Measurements from ENCODE around the gene ADAM22.
"Not testable (repeated sequence)": the region's sequence is repeated elsewhere in the genome, so short reads cannot be mapped to it uniquely, and the experiment has no call there.

Gene ADAM22, protein sequence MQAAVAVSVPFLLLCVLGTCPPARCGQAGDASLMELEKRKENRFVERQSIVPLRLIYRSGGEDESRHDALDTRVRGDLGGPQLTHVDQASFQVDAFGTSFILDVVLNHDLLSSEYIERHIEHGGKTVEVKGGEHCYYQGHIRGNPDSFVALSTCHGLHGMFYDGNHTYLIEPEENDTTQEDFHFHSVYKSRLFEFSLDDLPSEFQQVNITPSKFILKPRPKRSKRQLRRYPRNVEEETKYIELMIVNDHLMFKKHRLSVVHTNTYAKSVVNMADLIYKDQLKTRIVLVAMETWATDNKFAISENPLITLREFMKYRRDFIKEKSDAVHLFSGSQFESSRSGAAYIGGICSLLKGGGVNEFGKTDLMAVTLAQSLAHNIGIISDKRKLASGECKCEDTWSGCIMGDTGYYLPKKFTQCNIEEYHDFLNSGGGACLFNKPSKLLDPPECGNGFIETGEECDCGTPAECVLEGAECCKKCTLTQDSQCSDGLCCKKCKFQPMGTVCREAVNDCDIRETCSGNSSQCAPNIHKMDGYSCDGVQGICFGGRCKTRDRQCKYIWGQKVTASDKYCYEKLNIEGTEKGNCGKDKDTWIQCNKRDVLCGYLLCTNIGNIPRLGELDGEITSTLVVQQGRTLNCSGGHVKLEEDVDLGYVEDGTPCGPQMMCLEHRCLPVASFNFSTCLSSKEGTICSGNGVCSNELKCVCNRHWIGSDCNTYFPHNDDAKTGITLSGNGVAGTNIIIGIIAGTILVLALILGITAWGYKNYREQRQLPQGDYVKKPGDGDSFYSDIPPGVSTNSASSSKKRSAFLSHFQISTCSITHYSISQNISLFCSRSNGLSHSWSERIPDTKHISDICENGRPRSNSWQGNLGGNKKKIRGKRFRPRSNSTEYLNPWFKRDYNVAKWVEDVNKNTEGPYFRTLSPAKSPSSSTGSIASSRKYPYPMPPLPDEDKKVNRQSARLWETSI

DNA sequence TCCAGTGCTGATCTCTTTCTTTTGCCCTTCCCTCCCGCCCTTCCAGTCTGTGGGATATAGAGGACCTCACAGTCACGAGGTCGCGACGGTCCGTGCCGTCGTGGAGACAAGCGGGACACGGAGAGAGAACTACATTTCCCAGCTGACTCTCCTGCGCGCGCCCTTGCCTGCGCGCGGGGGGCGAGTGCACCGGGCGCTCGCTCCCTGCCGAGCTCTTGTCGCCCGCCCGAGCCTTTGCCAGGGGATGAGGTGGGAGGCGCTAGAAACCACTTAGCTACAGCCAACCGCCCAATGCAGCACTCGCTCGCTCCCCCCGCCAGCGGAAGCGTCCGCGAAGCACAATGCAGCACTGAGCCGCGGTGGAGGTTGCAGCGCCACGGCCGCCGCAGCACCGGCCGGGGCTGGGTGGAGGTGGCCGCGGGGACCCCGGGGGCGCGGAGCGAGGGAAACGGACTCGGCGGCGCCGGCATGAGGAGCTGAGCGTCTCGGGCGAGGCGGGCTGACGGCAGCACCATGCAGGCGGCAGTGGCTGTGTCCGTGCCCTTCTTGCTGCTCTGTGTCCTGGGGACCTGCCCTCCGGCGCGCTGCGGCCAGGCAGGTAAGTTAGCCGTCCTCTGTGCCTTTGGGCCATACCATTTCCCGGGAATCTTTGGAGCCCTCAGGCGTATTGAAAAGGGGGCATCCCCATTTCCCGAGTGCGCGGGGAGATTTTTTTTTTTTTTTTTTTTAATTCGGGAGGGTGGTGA lies at the start of gene ADAM22:
TSS of gene ADAM22 (plus strand) at position 299 of the 746 bp plus-strand sequence. CDS start at position 514, 215 bp downstream.
- Histone ChIP-seq H3K27me3 (ENCODE audit: control insufficient read depth in 1 of 2, insufficient read depth in 2 of 2, low read length in 2 of 2) (peaks cover 0 to 7% of the 10 kb centered on the region in 2 donors), H3K27ac (ENCODE audit: low read depth, low read length) (no peak within 1 kb of the TSS), H3K4me1 (ENCODE audit: control insufficient read depth in 1 of 2, insufficient read depth in 2 of 2, low read length in 2 of 2) (peaks cover 9 to 15% of the 10 kb centered on the region in 2 donors), H3K36me3 (ENCODE audit: control insufficient read depth in 1 of 2, insufficient read depth in 2 of 2, low read length in 2 of 2) (no peaks in the 10 kb centered on the region), H3K4me3 (ENCODE audit: low read depth in 1 of 2, low read length in 2 of 2) (peak within 1 kb of the TSS; percentile 70 to 89), H3K9me3 (ENCODE audit: control insufficient read depth in 1 of 2, low read length in 2 of 2) (no peaks in the 10 kb centered on the region), H3K9ac (ENCODE audit: low read depth in 1 of 2, low read length in 2 of 2) (peak within 1 kb of the TSS; percentile 10 to 21)

DNA sequence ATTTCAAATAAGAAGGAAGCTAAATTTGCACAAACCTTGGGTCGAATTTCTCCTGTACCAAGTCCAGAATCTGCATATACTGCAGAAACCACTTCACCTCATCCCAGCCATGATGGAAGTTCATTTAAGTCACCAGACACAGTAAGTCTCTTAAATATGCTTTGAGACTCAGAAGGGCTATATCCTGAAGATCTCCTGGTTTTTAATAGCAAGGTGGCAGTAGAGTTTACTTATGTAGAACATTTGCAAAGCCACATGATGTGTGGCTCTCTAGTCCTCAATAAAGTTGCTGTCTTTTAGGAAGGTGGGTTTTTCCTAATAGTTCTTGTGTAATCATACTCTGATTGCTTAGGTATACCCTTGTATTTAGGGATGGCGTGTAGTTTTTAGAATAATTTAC lies 49.0 kb upstream of the ADAM22 start:
- H3K27ac ChIP-seq (ENCODE audit: low read depth, low read length): no peak overlapping the region
- H3K4me3 ChIP-seq (ENCODE audit: low read depth in 1 of 2, low read length in 2 of 2): no peak overlapping the region
- H3K4me1 ChIP-seq (ENCODE audit: control insufficient read depth in 1 of 2, insufficient read depth in 2 of 2, low read length in 2 of 2): no peaks in the 10 kb centered on the region
- no peaks in the 10 kb centered on the region for H3K9me3 ChIP-seq (ENCODE audit: control insufficient read depth in 1 of 2, low read length in 2 of 2)
- H3K36me3 ChIP-seq (ENCODE audit: control insufficient read depth in 1 of 2, insufficient read depth in 2 of 2, low read length in 2 of 2): peaks cover 9 to 18% of the 10 kb centered on the region in 2 donors
- no peaks in the 10 kb centered on the region for H3K27me3 ChIP-seq (ENCODE audit: control insufficient read depth in 1 of 2, insufficient read depth in 2 of 2, low read length in 2 of 2)
- H3K9ac ChIP-seq (ENCODE audit: low read depth in 1 of 2, low read length in 2 of 2): no peak overlapping the region

DNA sequence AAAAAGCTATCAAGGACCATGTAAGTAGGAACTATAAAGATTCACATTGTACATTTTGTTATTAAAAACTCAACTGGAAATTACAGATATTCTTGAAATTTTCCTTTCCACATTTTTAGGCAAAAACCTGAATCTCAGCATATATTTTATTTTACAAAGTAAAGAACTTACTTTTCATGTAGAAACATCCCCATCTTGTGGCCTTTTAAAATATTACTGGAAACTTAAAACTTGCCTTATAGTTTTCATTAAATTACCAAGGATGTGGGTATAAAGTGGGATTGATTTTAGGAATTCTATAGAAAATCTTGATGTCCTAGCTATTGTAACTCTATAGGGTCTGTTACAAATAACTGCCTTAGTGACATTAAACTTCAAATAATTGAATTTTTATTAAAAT lies 47.2 kb upstream of the ADAM22 start:
- no peak overlapping the region for H3K4me3 ChIP-seq (ENCODE audit: low read depth in 1 of 2, low read length in 2 of 2)
- no peak overlapping the region for H3K27ac ChIP-seq (ENCODE audit: low read depth, low read length)
- peaks cover 9 to 18% of the 10 kb centered on the region in 2 donors for H3K36me3 ChIP-seq (ENCODE audit: control insufficient read depth in 1 of 2, insufficient read depth in 2 of 2, low read length in 2 of 2)
- H3K9me3 ChIP-seq (ENCODE audit: control insufficient read depth in 1 of 2, low read length in 2 of 2): no peaks in the 10 kb centered on the region
- no peak overlapping the region for H3K9ac ChIP-seq (ENCODE audit: low read depth in 1 of 2, low read length in 2 of 2)
- H3K27me3 ChIP-seq (ENCODE audit: control insufficient read depth in 1 of 2, insufficient read depth in 2 of 2, low read length in 2 of 2): no peaks in the 10 kb centered on the region
- no peaks in the 10 kb centered on the region for H3K4me1 ChIP-seq (ENCODE audit: control insufficient read depth in 1 of 2, insufficient read depth in 2 of 2, low read length in 2 of 2)

DNA sequence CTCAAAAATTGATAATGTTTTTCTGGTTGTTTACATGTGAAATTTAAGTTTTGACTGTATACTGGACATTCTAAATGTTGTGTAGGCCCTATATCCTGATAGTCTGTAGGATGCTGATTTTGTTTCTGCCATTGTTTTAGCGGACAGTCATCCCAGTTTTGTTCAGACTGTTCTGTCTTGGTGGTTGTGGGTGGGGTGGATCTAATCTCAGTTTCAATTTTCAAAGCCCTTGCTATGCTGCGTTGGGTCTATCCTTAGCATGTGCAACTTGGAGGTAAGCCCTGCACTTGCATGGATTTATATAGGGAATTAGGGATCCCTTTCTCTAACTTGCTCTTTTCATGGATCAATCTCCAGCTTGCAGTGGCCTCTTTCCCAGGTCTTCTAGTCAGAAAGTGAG lies 38.7 kb upstream of the ADAM22 start:
- Histone ChIP-seq H3K27ac (ENCODE audit: low read depth, low read length) (no peak overlapping the region), H3K4me3 (ENCODE audit: low read depth in 1 of 2, low read length in 2 of 2) (no peak overlapping the region), H3K9me3 (ENCODE audit: control insufficient read depth in 1 of 2, low read length in 2 of 2) (no peaks in the 10 kb centered on the region), H3K36me3 (ENCODE audit: control insufficient read depth in 1 of 2, insufficient read depth in 2 of 2, low read length in 2 of 2) (peaks cover 0 to 12% of the 10 kb centered on the region in 2 donors), H3K27me3 (ENCODE audit: control insufficient read depth in 1 of 2, insufficient read depth in 2 of 2, low read length in 2 of 2) (no peaks in the 10 kb centered on the region), H3K9ac (ENCODE audit: low read depth in 1 of 2, low read length in 2 of 2) (no peak overlapping the region), H3K4me1 (ENCODE audit: control insufficient read depth in 1 of 2, insufficient read depth in 2 of 2, low read length in 2 of 2) (no peaks in the 10 kb centered on the region)

DNA sequence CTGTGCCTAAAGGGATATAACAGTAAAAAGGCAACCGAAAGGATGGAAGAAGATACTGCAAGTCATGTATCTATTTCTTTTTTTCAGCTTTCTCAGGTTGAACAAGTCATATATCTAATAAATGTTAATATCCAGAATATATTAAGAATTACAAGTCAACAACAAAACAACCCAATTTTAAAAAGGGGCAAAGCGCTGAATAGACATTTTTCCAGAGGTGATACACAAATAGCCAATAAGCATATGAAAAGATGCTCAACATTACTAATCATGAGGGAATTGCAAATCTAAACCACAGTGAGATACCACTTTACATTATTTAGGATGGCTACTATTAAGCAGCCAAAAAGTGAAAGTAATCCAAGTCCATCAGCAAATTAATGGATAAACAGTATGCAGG lies 34.8 kb upstream of the ADAM22 start:
- Histone ChIP-seq H3K27ac (ENCODE audit: low read depth, low read length) (no peak overlapping the region), H3K9ac (ENCODE audit: low read depth in 1 of 2, low read length in 2 of 2) (no peak overlapping the region), H3K4me1 (ENCODE audit: control insufficient read depth in 1 of 2, insufficient read depth in 2 of 2, low read length in 2 of 2) (no peaks in the 10 kb centered on the region), H3K9me3 (ENCODE audit: control insufficient read depth in 1 of 2, low read length in 2 of 2) (no peaks in the 10 kb centered on the region), H3K27me3 (ENCODE audit: control insufficient read depth in 1 of 2, insufficient read depth in 2 of 2, low read length in 2 of 2) (no peaks in the 10 kb centered on the region), H3K36me3 (ENCODE audit: control insufficient read depth in 1 of 2, insufficient read depth in 2 of 2, low read length in 2 of 2) (peaks cover 0 to 12% of the 10 kb centered on the region in 2 donors), H3K4me3 (ENCODE audit: low read depth in 1 of 2, low read length in 2 of 2) (no peak overlapping the region)

DNA sequence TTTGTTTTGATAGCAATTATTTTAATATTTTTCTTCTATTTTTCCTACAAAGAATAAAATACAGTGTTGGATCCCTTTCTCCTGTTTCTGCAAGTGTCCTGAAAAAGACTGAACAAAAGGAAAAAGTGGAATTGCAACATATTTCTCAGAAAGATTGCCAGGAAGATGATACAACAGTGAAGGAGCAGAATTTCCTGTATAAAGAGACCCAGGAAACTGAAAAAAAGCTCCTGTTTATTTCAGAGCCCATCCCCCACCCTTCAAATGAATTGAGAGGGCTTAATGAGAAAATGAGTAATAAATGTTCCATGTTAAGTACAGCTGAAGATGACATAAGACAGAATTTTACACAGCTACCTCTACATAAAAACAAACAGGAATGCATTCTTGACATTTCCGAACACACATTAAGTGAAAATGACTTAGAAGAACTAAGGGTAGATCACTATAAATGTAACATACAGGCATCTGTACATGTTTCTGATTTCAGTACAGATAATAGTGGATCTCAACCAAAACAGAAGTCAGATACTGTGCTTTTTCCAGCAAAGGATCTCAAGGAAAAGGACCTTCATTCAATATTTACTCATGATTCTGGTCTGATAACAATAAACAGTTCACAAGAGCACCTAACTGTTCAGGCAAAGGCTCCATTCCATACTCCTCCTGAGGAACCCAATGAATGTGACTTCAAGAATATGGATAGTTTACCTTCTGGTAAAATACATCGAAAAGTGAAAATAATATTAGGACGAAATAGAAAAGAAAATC lies 26.7 kb upstream of the ADAM22 start:
- not testable (repeated sequence) for H3K9me3 ChIP-seq (ENCODE audit: control insufficient read depth in 1 of 2, low read length in 2 of 2); H3K4me1 ChIP-seq (ENCODE audit: control insufficient read depth in 1 of 2, insufficient read depth in 2 of 2, low read length in 2 of 2); H3K4me3 ChIP-seq (ENCODE audit: low read depth in 1 of 2, low read length in 2 of 2); H3K9ac ChIP-seq (ENCODE audit: low read depth in 1 of 2, low read length in 2 of 2); H3K27ac ChIP-seq (ENCODE audit: low read depth, low read length); H3K27me3 ChIP-seq (ENCODE audit: control insufficient read depth in 1 of 2, insufficient read depth in 2 of 2, low read length in 2 of 2)
- peaks cover 0 to 13% of the 10 kb centered on the region in 2 donors for H3K36me3 ChIP-seq (ENCODE audit: control insufficient read depth in 1 of 2, insufficient read depth in 2 of 2, low read length in 2 of 2)

DNA sequence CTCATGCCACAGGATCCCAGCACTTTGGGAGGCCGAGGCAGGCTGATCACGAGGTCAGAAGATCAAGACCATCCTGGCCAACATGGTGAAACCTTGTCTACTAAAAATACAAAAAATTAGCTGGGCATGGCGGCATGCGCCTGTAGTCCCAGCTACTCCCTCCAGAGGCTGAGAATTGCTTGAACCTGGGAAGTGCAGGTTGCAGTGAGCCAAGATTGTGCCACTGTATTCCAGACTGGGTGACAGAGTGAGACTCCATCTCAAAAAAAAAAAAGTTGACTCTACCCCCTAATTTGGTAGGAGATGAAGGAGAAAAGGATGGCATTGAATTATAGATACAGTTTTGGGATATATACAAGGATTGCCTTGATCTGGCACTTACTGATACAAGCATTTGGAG lies 25.2 kb upstream of the ADAM22 start:
- not testable (repeated sequence) for H3K27ac ChIP-seq (ENCODE audit: low read depth, low read length); H3K9ac ChIP-seq (ENCODE audit: low read depth in 1 of 2, low read length in 2 of 2); H3K27me3 ChIP-seq (ENCODE audit: control insufficient read depth in 1 of 2, insufficient read depth in 2 of 2, low read length in 2 of 2); H3K9me3 ChIP-seq (ENCODE audit: control insufficient read depth in 1 of 2, low read length in 2 of 2); H3K4me3 ChIP-seq (ENCODE audit: low read depth in 1 of 2, low read length in 2 of 2); H3K4me1 ChIP-seq (ENCODE audit: control insufficient read depth in 1 of 2, insufficient read depth in 2 of 2, low read length in 2 of 2)
- peaks cover 0 to 13% of the 10 kb centered on the region in 2 donors for H3K36me3 ChIP-seq (ENCODE audit: control insufficient read depth in 1 of 2, insufficient read depth in 2 of 2, low read length in 2 of 2)

DNA sequence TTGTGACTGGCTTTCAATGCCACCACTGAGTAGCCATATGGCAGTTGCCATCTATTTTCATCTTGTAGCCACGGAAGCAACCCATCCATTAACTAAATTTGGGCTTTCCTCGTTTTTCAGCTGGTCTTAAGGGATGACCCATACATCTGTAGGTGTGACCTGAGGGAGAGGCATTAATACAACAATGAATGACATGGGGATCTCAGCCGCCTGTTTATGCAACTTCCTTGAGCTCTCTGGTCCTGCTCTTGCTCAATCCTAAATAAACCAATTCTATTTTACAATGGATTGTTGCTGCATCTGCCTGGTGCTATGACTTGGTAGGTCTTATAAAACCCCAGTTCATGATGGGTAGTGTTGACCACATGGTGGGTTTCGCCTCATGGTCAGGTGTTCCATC lies 21.9 kb upstream of the ADAM22 start:
- H3K36me3 ChIP-seq (ENCODE audit: control insufficient read depth in 1 of 2, insufficient read depth in 2 of 2, low read length in 2 of 2): peaks cover 0 to 5% of the 10 kb centered on the region in 2 donors
- H3K4me1 ChIP-seq (ENCODE audit: control insufficient read depth in 1 of 2, insufficient read depth in 2 of 2, low read length in 2 of 2): no peaks in the 10 kb centered on the region
- H3K27me3 ChIP-seq (ENCODE audit: control insufficient read depth in 1 of 2, insufficient read depth in 2 of 2, low read length in 2 of 2): no peaks in the 10 kb centered on the region
- H3K9me3 ChIP-seq (ENCODE audit: control insufficient read depth in 1 of 2, low read length in 2 of 2): no peaks in the 10 kb centered on the region
- no peak overlapping the region for H3K9ac ChIP-seq (ENCODE audit: low read depth in 1 of 2, low read length in 2 of 2)
- no peak overlapping the region for H3K4me3 ChIP-seq (ENCODE audit: low read depth in 1 of 2, low read length in 2 of 2)
- no peak overlapping the region for H3K27ac ChIP-seq (ENCODE audit: low read depth, low read length)

DNA sequence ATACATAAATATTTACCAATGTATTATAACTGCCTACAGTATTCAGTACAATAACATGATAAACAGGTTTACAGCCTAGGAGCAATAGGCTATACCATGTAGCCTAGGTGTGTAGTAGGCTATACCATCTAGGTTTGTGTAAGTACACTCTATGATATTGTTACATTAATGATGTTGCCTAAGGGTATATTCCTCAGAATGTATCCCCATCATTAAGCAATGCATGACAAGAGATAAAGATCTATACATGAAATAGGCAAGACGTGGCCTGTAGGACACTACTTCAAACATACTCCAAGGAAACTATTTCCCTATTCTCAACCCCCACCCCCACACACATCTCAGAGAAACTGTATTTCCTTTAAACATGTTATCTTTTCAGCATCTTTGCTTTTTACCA lies 15.3 kb upstream of the ADAM22 start:
- Histone ChIP-seq H3K9me3 (ENCODE audit: control insufficient read depth in 1 of 2, low read length in 2 of 2) (no peaks in the 10 kb centered on the region), H3K27ac (ENCODE audit: low read depth, low read length) (no peak overlapping the region), H3K4me1 (ENCODE audit: control insufficient read depth in 1 of 2, insufficient read depth in 2 of 2, low read length in 2 of 2) (no peaks in the 10 kb centered on the region), H3K4me3 (ENCODE audit: low read depth in 1 of 2, low read length in 2 of 2) (no peak overlapping the region), H3K27me3 (ENCODE audit: control insufficient read depth in 1 of 2, insufficient read depth in 2 of 2, low read length in 2 of 2) (no peaks in the 10 kb centered on the region), H3K9ac (ENCODE audit: low read depth in 1 of 2, low read length in 2 of 2) (no peak overlapping the region), H3K36me3 (ENCODE audit: control insufficient read depth in 1 of 2, insufficient read depth in 2 of 2, low read length in 2 of 2) (no peaks in the 10 kb centered on the region)

All from duodenal mucosa (tissue), 2 donors.